HepG2 (cell line): Measurements from ENCODE around the gene IL22RA1. TPM values are rescaled to one million over a fixed set of nuclear protein-coding genes. Genes with fewer than 3 reads are reported as not detected.

Source experiments
- ATAC-seq: fragments of 200-7000 bp; cut with Tn5 transposase; 3 replicates; pipeline ENCODE4 v1.9.1; 2020; ENCODE audit warnings: mild to moderate bottlenecking, moderate library complexity
- BruUV-seq: library from RNA; stranded (reverse); fragments of 400-500 nt; replicated peaks from 2 replicates; lab custom pipeline; 2021; lab: Mats Ljungman, UMichigan
- CTCF ChIA-PET: fragments of 300-600 bp; formaldehyde crosslinking; extraction: SDS; loops from one replicate; lab custom pipeline; 2021; ENCODE audit warnings: low total read pairs, inconsistent platforms, low intra/inter-chr PET ratio; lab: Yijun Ruan, JAX
- POLR2A ChIA-PET: fragments of 350-600 bp; sonication (Branson Sonifier 250); formaldehyde crosslinking; loops from one replicate; lab custom pipeline; 2020; ENCODE audit warnings: antibody characterized with exemption, inconsistent platforms; lab: Yijun Ruan, JAX
- DNase-seq: peaks from one replicate; pipeline ENCODE4 v3.0.0-alpha.2; 2015; ENCODE audit warnings: low spot score
- FAIRE-seq: peaks from 3 replicates; lab custom pipeline; 2011; peaks lifted over from hg19 to GRCh38; lab: Jason Lieb, UNC
- H2AFZ ChIP-seq: one replicate; pipeline ENCODE4 v1.6.1; 2011; ENCODE audit warnings: low read length, inconsistent platforms
- H3K27ac ChIP-seq: fragments of 300-600 bp; 3 replicates; pipeline ENCODE4 v1.8.0; 2011; ENCODE audit warnings: mixed run types, mild to moderate bottlenecking, mixed read lengths, low read length, inconsistent platforms; ENCODE audit not compliant: insufficient read depth; ENCODE audit errors: extremely low read length
- H3K27me3 ChIP-seq, 2 experiments: fragments of 200-600 bp in 1 of 2; 2 replicates in 1 of 2; 3 replicates in 1 of 2; pipeline versions ENCODE4 v1.6.0 to v1.8.0; 2011; ENCODE audit warnings: low read length in 2 of 2, mild to moderate bottlenecking in 2 of 2, moderate library complexity in 2 of 2, inconsistent platforms in 1 of 2; ENCODE audit not compliant: insufficient read depth in 2 of 2, control insufficient read depth in 1 of 2
- H3K36me3 ChIP-seq, 2 experiments: fragments of 200-600 bp in 1 of 2; replicated peaks in 1 of 2; 2 replicates in 1 of 2; 3 replicates in 1 of 2; pipeline versions ENCODE4 v1.5.1 to v1.8.0; 2011; ENCODE audit warnings: low read length in 2 of 2, inconsistent platforms in 1 of 2; ENCODE audit not compliant: insufficient read depth in 2 of 2, control insufficient read depth in 1 of 2
- H3K4me1 ChIP-seq: 2 replicates; pipeline ENCODE4 v1.5.1; 2012; ENCODE audit warnings: low read length, inconsistent platforms; ENCODE audit not compliant: insufficient read depth
- H3K4me2 ChIP-seq: 2 replicates; pipeline ENCODE4 v1.6.0; 2011; ENCODE audit warnings: low read depth, low read length, inconsistent platforms
- H3K4me3 ChIP-seq, 3 experiments: fragments of 200-600 bp in 1 of 3; sonication (generic), shearing (Covaris generic) in 1 of 3; replicated peaks in 1 of 3; 2 replicates each; pipeline ENCODE4 v1.5.1; 2011 to 2016; ENCODE audit warnings: low read length in 3 of 3, inconsistent platforms in 2 of 3, low read depth in 2 of 3, mild to moderate bottlenecking in 2 of 3, control low read depth in 1 of 3, mixed read lengths in 1 of 3; ENCODE audit not compliant: insufficient read depth in 1 of 3
- H3K79me2 ChIP-seq: one replicate; pipeline ENCODE4 v1.6.1; 2011; ENCODE audit warnings: low read length, inconsistent platforms; ENCODE audit not compliant: insufficient read depth
- H3K9ac ChIP-seq: 2 replicates; pipeline ENCODE4 v1.6.0; 2011; ENCODE audit warnings: mild to moderate bottlenecking, low read depth, low read length, inconsistent platforms; ENCODE audit not compliant: insufficient read depth
- H3K9me3 ChIP-seq: 2 replicates; pipeline ENCODE4 v1.5.1; 2012; ENCODE audit warnings: mild to moderate bottlenecking, low read length
- H4K20me1 ChIP-seq: 2 replicates; pipeline ENCODE4 v1.6.0; 2011; ENCODE audit warnings: inconsistent platforms, mild to moderate bottlenecking, low read length, moderate library complexity; ENCODE audit not compliant: insufficient read depth
- ARNTL ChIP-seq: sonication (generic); formaldehyde crosslinking; IDR thresholded peaks from 2 replicates; pipeline ENCODE4 v1.4.0; 2020; ENCODE audit warnings: mild to moderate bottlenecking, missing genetic modification reagents
- ATF6 ChIP-seq: sonication (generic); formaldehyde crosslinking; conservative IDR thresholded peaks from 2 replicates; pipeline ENCODE4 v1.4.0; 2020; ENCODE audit warnings: missing genetic modification reagents
- CSRNP1 ChIP-seq: sonication (generic); formaldehyde crosslinking; IDR thresholded peaks from 2 replicates; pipeline ENCODE4 v1.8.1; 2023; ENCODE audit warnings: mild to moderate bottlenecking, missing genetic modification reagents
- GATAD1 ChIP-seq: IDR thresholded peaks from 2 replicates; pipeline ENCODE4 v1.6.1; 2016; ENCODE audit warnings: missing genetic modification reagents, missing compliant biosample characterization
- JARID2 ChIP-seq: sonication (generic); formaldehyde crosslinking; IDR thresholded peaks from 2 replicates; pipeline ENCODE4 v1.8.1; 2023; ENCODE audit warnings: missing genetic modification reagents, inconsistent platforms; ENCODE audit not compliant: insufficient replicate concordance
- JUNB ChIP-seq: sonication (generic); formaldehyde crosslinking; IDR thresholded peaks from 2 replicates; pipeline ENCODE4 v1.8.0; 2022; ENCODE audit warnings: missing genetic modification reagents, mild to moderate bottlenecking, borderline replicate concordance
- KLF11 ChIP-seq: IDR thresholded peaks from 2 replicates; pipeline ENCODE4 v1.6.1; 2016; ENCODE audit warnings: missing compliant biosample characterization
- MED8 ChIP-seq: sonication (generic); formaldehyde crosslinking; IDR thresholded peaks from 2 replicates; pipeline ENCODE4 v1.8.1; 2023; ENCODE audit warnings: mild to moderate bottlenecking, missing genetic modification reagents; ENCODE audit not compliant: insufficient replicate concordance
- NFYB ChIP-seq: sonication (generic); formaldehyde crosslinking; IDR thresholded peaks from 2 replicates; pipeline ENCODE4 v1.4.0; 2020; ENCODE audit warnings: missing genetic modification reagents
- PAX8 ChIP-seq: sonication (generic); formaldehyde crosslinking; IDR thresholded peaks from 2 replicates; pipeline ENCODE4 v1.8.0; 2022; ENCODE audit warnings: mild to moderate bottlenecking, missing genetic modification reagents, borderline replicate concordance
- PHF5A ChIP-seq: IDR thresholded peaks from one replicate; pipeline ENCODE4 v1.6.1; 2018; ENCODE audit warnings: low read depth, missing genetic modification reagents; ENCODE audit not compliant: unreplicated experiment
- SIN3A ChIP-seq: IDR thresholded peaks from 2 replicates; pipeline ENCODE4 v1.6.1; 2011; ENCODE audit warnings: low read depth, mild to moderate bottlenecking, control low read depth, low read length, borderline replicate concordance
- SMAD1 ChIP-seq: sonication (generic); formaldehyde crosslinking; IDR thresholded peaks from 2 replicates; pipeline ENCODE4 v1.4.0; 2020; ENCODE audit warnings: missing genetic modification reagents, low read depth, mild to moderate bottlenecking, borderline replicate concordance
- SRF ChIP-seq: IDR thresholded peaks from 2 replicates; pipeline ENCODE4 v1.6.1; 2011; ENCODE audit warnings: mild to moderate bottlenecking, low read depth, low read length, moderate library complexity
- THAP7 ChIP-seq: sonication (generic); formaldehyde crosslinking; IDR thresholded peaks from 2 replicates; pipeline ENCODE4 v1.8.1; 2023; ENCODE audit warnings: mild to moderate bottlenecking, missing genetic modification reagents
- ZNF264 ChIP-seq: sonication (generic); formaldehyde crosslinking; IDR thresholded peaks from 2 replicates; pipeline ENCODE4 v1.4.0; 2020; ENCODE audit warnings: missing genetic modification reagents
- ZNF878 ChIP-seq: sonication (generic); formaldehyde crosslinking; IDR thresholded peaks from 2 replicates; pipeline ENCODE4 v1.8.1; 2023; ENCODE audit warnings: mild to moderate bottlenecking, missing genetic modification reagents, moderate library complexity
- ZZZ3 ChIP-seq: sonication (generic); formaldehyde crosslinking; IDR thresholded peaks from 2 replicates; pipeline ENCODE4 v1.4.0; 2020; ENCODE audit warnings: missing genetic modification reagents, mild to moderate bottlenecking, borderline replicate concordance
- WGBS: methylation state at CpG from one replicate; pipeline ENCODE4 v1.1.6; 2017; ENCODE audit warnings: low lambda C conversion rate; 5-methylcytosine and 5-hydroxymethylcytosine counted together
- in situ Hi-C: cut with HindIII; loops from 2 replicates; pipeline ENCODE4 v1.10.0; 2017; ENCODE audit warnings: low pct_unique_long_range_greater_than_20kb; ENCODE audit not compliant: extremely low pct_ligation_motif_present
- intact Hi-C: fragments of 100-400 bp; cut with micrococcal nuclease; formaldehyde crosslinking; loops from one replicate; pipeline ENCODE4 v1.10.0; 2022; ENCODE audit not compliant: unreplicated experiment
- polyA plus RNA-seq, 8 experiments: library from polyadenylated mRNA; depleted of rRNA in 3 of 8; stranded (reverse) in 7 of 8; unstranded in 1 of 8; fragments of >200 nt; fragmentation: Illumina TruSeq in 4 of 8; extraction: Trizol in 4 of 8; gene quantifications; 2 replicates each; pipeline versions ENCODE4 v1.2.1 to v1.2.3, GENCODE V29; 2011 to 2016; ENCODE audit warnings: low read depth in 4 of 8, missing spikeins in 1 of 8, mixed read lengths in 1 of 8; ENCODE audit not compliant: insufficient read depth in 1 of 8
- total RNA-seq, 5 experiments: library from RNA; depleted of rRNA; stranded (reverse); fragments of >200 nt; fragmentation: Illumina TruSeq; extraction: Trizol; gene quantifications; 2 replicates each; pipeline ENCODE4 v1.2.3, GENCODE V29; 2016; ENCODE audit warnings: low read depth in 1 of 5
- TF ChIP-seq, protein P1 (sequence below): sonication (generic); formaldehyde crosslinking; IDR thresholded peaks from 2 replicates; pipeline ENCODE4 v1.8.0; 2022; ENCODE audit warnings: missing genetic modification reagents, low read depth, mild to moderate bottlenecking, borderline replicate concordance

IL22RA1 gene
- total and polyA plus RNA-seq, 2 of the 13 experiments (the other 11 are each of a cell fraction or from before 2014, with no cell fraction given), result 4.4 to 10.2 TPM

DNA sequence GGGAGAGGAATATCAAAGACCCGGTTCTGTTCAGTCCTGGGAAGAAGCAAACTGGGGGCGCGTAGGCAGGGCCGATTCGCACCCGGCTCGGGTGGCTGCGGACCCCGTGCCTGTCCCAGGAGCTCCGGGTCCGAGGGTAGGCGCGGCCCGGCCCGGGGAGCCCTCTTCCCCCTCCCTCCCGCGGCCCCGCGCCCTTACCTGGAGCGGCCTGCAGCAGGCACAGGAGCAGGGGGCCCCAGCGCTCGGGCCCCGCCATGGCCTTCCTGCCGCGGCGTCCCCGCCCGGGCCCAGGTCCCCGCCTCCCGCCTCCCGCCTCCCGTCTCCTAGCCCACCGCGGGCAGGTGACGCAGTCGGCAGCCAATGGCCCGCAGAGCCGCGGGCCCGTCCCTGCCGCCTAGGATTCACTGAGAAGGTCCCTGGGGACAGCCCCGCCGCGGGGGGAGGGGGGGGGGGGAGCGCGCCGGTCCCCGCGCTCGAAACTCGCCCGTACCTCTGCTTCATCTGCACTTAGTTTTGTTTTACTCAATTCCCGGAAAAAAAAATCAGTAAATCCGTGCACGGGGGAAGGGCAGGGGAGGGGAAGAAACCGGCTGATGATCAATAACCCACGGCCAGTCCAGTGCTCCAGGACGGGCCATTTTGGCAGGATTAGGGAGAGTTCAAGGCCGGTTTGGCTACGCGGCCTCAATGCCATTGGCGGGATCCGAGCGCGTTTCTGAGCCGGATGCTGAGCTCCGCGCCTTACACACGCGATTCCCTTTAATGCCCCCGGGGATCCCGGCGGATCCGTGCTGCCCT is 44.3 kb upstream of the IL22RA1 start, which contains the start of gene IFNLR1:
TSS of gene IFNLR1 (minus strand) at position 297 of the 798 bp plus-strand sequence. CDS start at position 256, 41 bp downstream.
- peak within 1 kb of the TSS; percentile 70 for H2AFZ ChIP-seq
- TF ChIP-seq PHF5A (CRISPR knock-in tag) (no peak), ZNF264 (no peak), ATF6 (CRISPR knock-in tag) (no peak), SIN3A (no peak; the same call in 1 of the 2 replicates), GATAD1 (no peak), PAX8 (CRISPR knock-in tag) (no peak), SRF (no peak), JUNB (CRISPR knock-in tag) (no peak), CSRNP1 (CRISPR knock-in tag) (no peak; the same call in 1 of the 2 replicates), ZZZ3 (no peak), KLF11 (no peak), SMAD1 (CRISPR knock-in tag) (peak; percentile 54; the same call in 1 of the 2 replicates), THAP7 (CRISPR knock-in tag) (no peak), NFYB (CRISPR knock-in tag) (peak; percentile 21; the same call in 1 of the 2 replicates), ZNF878 (CRISPR knock-in tag) (no peak), JARID2 (CRISPR knock-in tag) (no peak), ARNTL (CRISPR knock-in tag) (no peak), MED8 (CRISPR knock-in tag) (peak; percentile 15)
- TF ChIP-seq, protein P1, sequence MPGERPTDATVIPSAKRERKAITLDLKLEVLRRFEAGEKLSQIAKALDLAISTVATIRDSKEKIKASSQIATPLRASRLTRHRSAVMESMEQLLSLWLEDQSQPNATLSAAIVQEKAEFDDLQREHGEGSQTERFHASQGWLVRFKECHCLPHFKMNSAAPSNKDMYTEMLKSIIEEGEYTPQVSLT (CRISPR knock-in tag), result no peak

More for the DNA sequence above, 44.3 kb upstream of the IL22RA1 start, which contains the start of gene IFNLR1:
- in situ Hi-C loops, result no loop called here
- H3K4me1 ChIP-seq, result peaks cover 86% of the 10 kb centered on the region
- intact Hi-C loops, result loop anchor here (5.0 kb wide), 2 partner anchors 35 to 75 kb away; partner anchors contain the start of gene MYOM3
- BruUV-seq, result no TSS peak
- H3K27me3 ChIP-seq, result no peaks in the 10 kb centered on the region
- H3K27ac ChIP-seq, result peak within 1 kb of the TSS; percentile 78
- POLR2A ChIA-PET, result interaction anchor here (0.7 to 1.4 kb wide), 6 partner anchors 29 to 362 kb away, joined by 3 to 7 read pairs (median 3); partner anchors contain the start of genes HMGCL, NIPAL3 and RCAN3
- CTCF ChIA-PET, result no interaction called here
- FAIRE-seq (no peak), DNase-seq (peak; percentile 62), ATAC-seq (peak; percentile 86)
- no peaks in the 10 kb centered on the region for H3K36me3 ChIP-seq
- 0% methylated on average over 19 of the region's 74 CpGs for WGBS
- H4K20me1 ChIP-seq, result no peaks in the 10 kb centered on the region
- H3K4me3 ChIP-seq, result peak within 1 kb of the TSS; percentile 68 to 82 (median 78)
- H3K79me2 ChIP-seq, result peaks cover 12% of the 10 kb centered on the region
- H3K9ac ChIP-seq, result peak within 1 kb of the TSS; percentile 75
- no peaks in the 10 kb centered on the region for H3K9me3 ChIP-seq
- H3K4me2 ChIP-seq, result peak within 1 kb of the TSS; percentile 94
